OCI-LY1 (cell line): Measurements from ENCODE around the gene TIAM1.

Experiments
- EZH2 ChIP-seq: fragments of 200-600 bp; sonication (generic), shearing (Covaris generic); IDR thresholded peaks from 2 replicates; pipeline ENCODE4 v1.8.0; 2017; ENCODE audit warnings: borderline replicate concordance, mixed run types, mild to moderate bottlenecking, antibody characterized with exemption, low read length, moderate library complexity, mixed read lengths
- TF ChIP-seq, protein P1 (sequence below): fragments of 200-600 bp; sonication (generic), shearing (Covaris generic); IDR thresholded peaks from 2 replicates; pipeline ENCODE4 v1.5.1; 2017; ENCODE audit warnings: mild to moderate bottlenecking, antibody characterized with exemption, low read length, moderate library complexity, mixed read lengths

DNA sequence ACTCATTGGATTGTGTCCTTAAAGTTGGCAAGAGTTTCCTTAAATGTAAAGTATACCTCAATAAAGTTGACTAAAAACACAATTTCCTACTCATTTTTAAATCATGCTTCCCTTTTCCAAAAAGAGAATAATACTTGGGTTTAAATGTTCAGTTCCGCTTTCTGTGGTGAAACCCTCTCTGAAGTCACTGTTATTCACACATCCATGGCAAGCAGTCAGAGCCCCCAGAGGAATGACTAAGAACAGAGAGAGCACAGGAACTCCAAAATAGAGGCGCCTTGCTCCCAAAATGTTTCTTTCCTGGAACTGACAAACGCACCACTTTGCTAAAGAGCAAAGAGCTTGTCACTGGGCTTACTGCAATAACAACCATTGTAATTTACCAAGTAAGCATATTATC lies 142.5 kb downstream of the TIAM1 start:
- TF ChIP-seq, protein P1, sequence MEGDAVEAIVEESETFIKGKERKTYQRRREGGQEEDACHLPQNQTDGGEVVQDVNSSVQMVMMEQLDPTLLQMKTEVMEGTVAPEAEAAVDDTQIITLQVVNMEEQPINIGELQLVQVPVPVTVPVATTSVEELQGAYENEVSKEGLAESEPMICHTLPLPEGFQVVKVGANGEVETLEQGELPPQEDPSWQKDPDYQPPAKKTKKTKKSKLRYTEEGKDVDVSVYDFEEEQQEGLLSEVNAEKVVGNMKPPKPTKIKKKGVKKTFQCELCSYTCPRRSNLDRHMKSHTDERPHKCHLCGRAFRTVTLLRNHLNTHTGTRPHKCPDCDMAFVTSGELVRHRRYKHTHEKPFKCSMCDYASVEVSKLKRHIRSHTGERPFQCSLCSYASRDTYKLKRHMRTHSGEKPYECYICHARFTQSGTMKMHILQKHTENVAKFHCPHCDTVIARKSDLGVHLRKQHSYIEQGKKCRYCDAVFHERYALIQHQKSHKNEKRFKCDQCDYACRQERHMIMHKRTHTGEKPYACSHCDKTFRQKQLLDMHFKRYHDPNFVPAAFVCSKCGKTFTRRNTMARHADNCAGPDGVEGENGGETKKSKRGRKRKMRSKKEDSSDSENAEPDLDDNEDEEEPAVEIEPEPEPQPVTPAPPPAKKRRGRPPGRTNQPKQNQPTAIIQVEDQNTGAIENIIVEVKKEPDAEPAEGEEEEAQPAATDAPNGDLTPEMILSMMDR, result no peak
- no peak for TF ChIP-seq EZH2
